Esophagus muscularis mucosa (tissue), 4 donors: ENCODE measurements around the gene ELFN2.
"Not testable (repeated sequence)": the region's sequence is repeated elsewhere in the genome, so short reads cannot be mapped to it uniquely, and the experiment has no call there.

Experiments used
- CTCF ChIP-seq, 3 experiments: fragments of 200-600 bp in 2 of 3; fragments of 450-650 bp in 1 of 3; sonication (generic) in 2 of 3; IDR thresholded peaks; one replicate each; pipeline ENCODE4 v1.5.1; 2017 to 2019; ENCODE audit warnings: antibody characterized with exemption in 3 of 3, mild to moderate bottlenecking in 2 of 3, moderate library complexity in 1 of 3
- EP300 ChIP-seq: sonication (generic); formaldehyde crosslinking; IDR thresholded peaks from one replicate; pipeline ENCODE4 v1.6.1; 2017; ENCODE audit warnings: antibody characterized with exemption
- POLR2A ChIP-seq: fragments of 450-650 bp; IDR thresholded peaks from one replicate; pipeline ENCODE4 v1.6.1; 2017; ENCODE audit warnings: antibody characterized with exemption, moderate library complexity, mild to moderate bottlenecking, low read depth
- POLR2AphosphoS5 ChIP-seq, 2 donors: sonication (generic); formaldehyde crosslinking; IDR thresholded peaks; one replicate each; pipeline ENCODE4 v1.6.1; 2017; ENCODE audit warnings: antibody characterized with exemption in 2 of 2

GRCh38 chr22:37328538-37329237 lies 98.6 kb downstream of the ELFN2 start:
- not testable (repeated sequence) for TF ChIP-seq CTCF (IDR thresholded peaks at IDR 0.05); POLR2AphosphoS5 (IDR thresholded peaks at IDR 0.05); POLR2A; EP300
